Loucy (cell line): ENCODE results near the gene CCDC188.

Experiments used
- H2AFZ ChIP-seq: fragments of 200-600 bp; sonication (generic); 2 replicates; pipeline ENCODE4 v1.6.0; 2016; ENCODE audit warnings: antibody characterized with exemption, mild to moderate bottlenecking, low read length, moderate library complexity
- H3F3A ChIP-seq: fragments of 200-600 bp; 2 replicates; pipeline ENCODE4 v1.6.0; 2016; ENCODE audit warnings: antibody characterized with exemption, low read depth, mild to moderate bottlenecking
- H3K27me3 ChIP-seq: fragments of 200-600 bp; sonication (generic); 2 replicates; pipeline ENCODE4 v1.6.1; 2014; ENCODE audit warnings: low read length, mild to moderate bottlenecking; ENCODE audit not compliant: insufficient read depth, poor library complexity, severe bottlenecking
- H3K36me3 ChIP-seq: fragments of 200-600 bp; sonication (generic); 2 replicates; pipeline ENCODE4 v1.6.1; 2016; ENCODE audit warnings: low read length; ENCODE audit not compliant: insufficient read depth
- H3K4me1 ChIP-seq: fragments of 200-600 bp; sonication (generic); 2 replicates; pipeline ENCODE4 v1.5.1; 2014; ENCODE audit warnings: low read length, mild to moderate bottlenecking; ENCODE audit not compliant: insufficient read depth, poor library complexity, severe bottlenecking
- H3K4me2 ChIP-seq: fragments of 200-600 bp; sonication (generic); 2 replicates; pipeline ENCODE4 v1.6.0; 2014; ENCODE audit warnings: antibody characterized with exemption, low read length, low read depth, mild to moderate bottlenecking; ENCODE audit not compliant: poor library complexity, severe bottlenecking
- H3K4me3 ChIP-seq: fragments of 200-600 bp; sonication (generic); 2 replicates; pipeline ENCODE4 v1.5.1; 2014; ENCODE audit warnings: low read length, mild to moderate bottlenecking, mixed read lengths; ENCODE audit not compliant: poor library complexity, severe bottlenecking
- H3K79me2 ChIP-seq: fragments of 200-600 bp; sonication (generic); 2 replicates; pipeline ENCODE4 v1.6.1; 2014; ENCODE audit warnings: low read length; ENCODE audit not compliant: insufficient read depth
- H3K9ac ChIP-seq: fragments of 200-600 bp; sonication (generic); 2 replicates; pipeline ENCODE4 v1.6.0; 2014; ENCODE audit warnings: mild to moderate bottlenecking, low read depth, low read length, moderate library complexity; ENCODE audit not compliant: poor library complexity, severe bottlenecking
- H3K9me2 ChIP-seq: fragments of 200-600 bp; sonication (generic); replicated peaks from 2 replicates; pipeline ENCODE4 v1.6.1; 2016; ENCODE audit warnings: low read depth, low read length, mixed read lengths
- H3K9me3 ChIP-seq: fragments of 200-600 bp; sonication (generic); 2 replicates; pipeline ENCODE4 v1.6.1; 2014; ENCODE audit warnings: mild to moderate bottlenecking, antibody characterized with exemption, low read length, low read depth; ENCODE audit not compliant: insufficient read depth
- H4K20me1 ChIP-seq: fragments of 200-600 bp; sonication (generic); 2 replicates; pipeline ENCODE4 v1.6.0; 2014; ENCODE audit warnings: antibody characterized with exemption, low read length, mild to moderate bottlenecking; ENCODE audit not compliant: insufficient read depth, poor library complexity, severe bottlenecking
- CTCF ChIP-seq: fragments of 200-600 bp; sonication (generic); conservative IDR thresholded peaks from 2 replicates; pipeline ENCODE4 v1.5.1; 2014; ENCODE audit warnings: mild to moderate bottlenecking, antibody characterized with exemption, low read length
- EZH2phosphoT487 ChIP-seq: fragments of 200-600 bp; IDR thresholded peaks from 2 replicates; pipeline ENCODE4 v1.6.1; 2018; ENCODE audit warnings: antibody characterized with exemption, mild to moderate bottlenecking, moderate library complexity, borderline replicate concordance

Gene CCDC188

GRCh38 chr22:20105456-20106204 is 45.2 kb downstream of the CCDC188 start:
- H3K79me2 ChIP-seq: peaks cover 46% of the 10 kb centered on the region

GRCh38 chr22:20102203-20102780 is 48.6 kb downstream of the CCDC188 start:
- Histone ChIP-seq H2AFZ (no peak overlapping the region), H3F3A (no peaks in the 10 kb centered on the region), H3K79me2 (peaks cover 65% of the 10 kb centered on the region), H3K4me2 (no peak overlapping the region), H3K9me2 (no peaks in the 10 kb centered on the region), H3K4me3 (no peak overlapping the region), H3K9ac (no peak overlapping the region), H3K4me1 (no peaks in the 10 kb centered on the region), H3K9me3 (no peaks in the 10 kb centered on the region), H3K27me3 (no peaks in the 10 kb centered on the region), H3K36me3 (peaks cover 87% of the 10 kb centered on the region; the same call in 1 of the 2 replicates), H4K20me1 (peaks cover 44% of the 10 kb centered on the region)
- TF ChIP-seq EZH2phosphoT487 (no peak), CTCF (no peak)

More at GRCh38 chr22:20105456-20106204, 45.2 kb downstream of the CCDC188 start:
- Histone ChIP-seq H3K36me3 (peaks cover 93% of the 10 kb centered on the region; the same call in 1 of the 2 replicates), H3F3A (no peaks in the 10 kb centered on the region), H4K20me1 (peaks cover 34% of the 10 kb centered on the region), H3K4me1 (no peaks in the 10 kb centered on the region), H2AFZ (no peak overlapping the region), H3K4me3 (no peak overlapping the region), H3K27me3 (no peaks in the 10 kb centered on the region), H3K9me3 (no peaks in the 10 kb centered on the region), H3K9me2 (no peaks in the 10 kb centered on the region), H3K4me2 (no peak overlapping the region), H3K9ac (no peak overlapping the region)
- TF ChIP-seq EZH2phosphoT487 (no peak), CTCF (no peak)

GRCh38 chr22:20101638-20102037 is 49.2 kb downstream of the CCDC188 start:
- Histone ChIP-seq H3K4me2 (no peak overlapping the region), H2AFZ (no peak overlapping the region), H3K79me2 (peaks cover 69% of the 10 kb centered on the region), H3K4me3 (no peak overlapping the region), H3F3A (no peaks in the 10 kb centered on the region), H4K20me1 (peaks cover 48% of the 10 kb centered on the region), H3K9ac (no peak overlapping the region), H3K36me3 (peaks cover 87% of the 10 kb centered on the region), H3K4me1 (no peaks in the 10 kb centered on the region), H3K27me3 (no peaks in the 10 kb centered on the region), H3K9me2 (no peaks in the 10 kb centered on the region), H3K9me3 (no peaks in the 10 kb centered on the region)
- TF ChIP-seq CTCF (no peak), EZH2phosphoT487 (no peak)
